Progenitor cell of endocrine pancreas (in vitro differentiated cells): ENCODE data around the gene EVA1B. TPM values are rescaled to one million over a fixed set of nuclear protein-coding genes. Genes with fewer than 3 reads are reported as not detected.

ENCODE experiments used
- DNase-seq: peaks from one replicate; pipeline ENCODE4 v3.0.0; 2021; ENCODE audit warnings: low spot score; ENCODE audit not compliant: unreplicated experiment
- H3K27ac Mint-ChIP-seq: 2 replicates; pipeline ENCODE4 v1.8.0; 2021; ENCODE audit warnings: mild to moderate bottlenecking, moderate library complexity, mixed read lengths
- H3K27me3 Mint-ChIP-seq: 2 replicates; pipeline ENCODE4 v1.8.0; 2021; ENCODE audit warnings: mixed read lengths
- H3K36me3 Mint-ChIP-seq: 2 replicates; pipeline ENCODE4 v1.8.0; 2022; ENCODE audit warnings: mixed read lengths; ENCODE audit not compliant: insufficient read depth
- H3K4me1 Mint-ChIP-seq: 2 replicates; pipeline ENCODE4 v1.8.0; 2021; ENCODE audit warnings: low read depth, mixed read lengths
- H3K4me3 Mint-ChIP-seq: 2 replicates; pipeline ENCODE4 v1.8.0; 2021; ENCODE audit warnings: low read depth, mild to moderate bottlenecking, moderate library complexity, mixed read lengths
- H3K9me3 Mint-ChIP-seq: 2 replicates; pipeline ENCODE4 v1.8.0; 2021; ENCODE audit warnings: low read depth, mixed read lengths
- total RNA-seq: library from RNA; stranded (reverse); gene quantifications from 2 replicates; pipeline ENCODE4 v1.2.1, GENCODE V29; 2021
- TF ChIP-seq, protein P1 (sequence below): fragments of 200-600 bp; sonication (generic); IDR thresholded peaks from one replicate; pipeline ENCODE4 v1.5.0; 2021; ENCODE audit warnings: antibody characterized with exemption, mild to moderate bottlenecking; ENCODE audit not compliant: unreplicated experiment

EVA1B gene
- total RNA-seq, 1 donor from 2014 or later: 11.8 TPM

DNA sequence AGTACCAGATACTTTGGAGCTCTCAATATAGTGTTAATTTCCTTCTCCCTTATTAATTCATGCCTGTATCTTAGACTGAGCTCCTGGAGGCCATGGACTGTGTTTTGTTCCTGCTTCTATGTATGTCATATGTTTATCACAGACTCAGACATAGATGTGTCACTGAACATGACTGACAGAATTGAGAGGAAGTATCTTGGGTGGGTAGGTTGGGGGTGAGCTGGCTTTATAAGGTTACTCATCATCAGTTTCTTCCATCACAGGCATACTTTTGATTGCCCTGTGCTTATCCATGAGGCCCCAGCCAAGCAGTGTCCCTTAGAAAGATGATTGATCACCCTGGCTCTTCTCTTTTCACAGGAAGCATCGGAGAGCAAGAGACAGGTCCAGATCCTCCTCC lies 22.9 kb downstream of the EVA1B start:
- H3K36me3 Mint-ChIP-seq: peaks cover 28% of the 10 kb centered on the region
- H3K27ac Mint-ChIP-seq: no peak overlapping the region
- H3K4me1 Mint-ChIP-seq: peaks cover 1% of the 10 kb centered on the region
- no peaks in the 10 kb centered on the region for H3K27me3 Mint-ChIP-seq
- no peaks in the 10 kb centered on the region for H3K9me3 Mint-ChIP-seq
- DNase-seq: no peak
- H3K4me3 Mint-ChIP-seq: no peak overlapping the region
- TF ChIP-seq, protein P1, sequence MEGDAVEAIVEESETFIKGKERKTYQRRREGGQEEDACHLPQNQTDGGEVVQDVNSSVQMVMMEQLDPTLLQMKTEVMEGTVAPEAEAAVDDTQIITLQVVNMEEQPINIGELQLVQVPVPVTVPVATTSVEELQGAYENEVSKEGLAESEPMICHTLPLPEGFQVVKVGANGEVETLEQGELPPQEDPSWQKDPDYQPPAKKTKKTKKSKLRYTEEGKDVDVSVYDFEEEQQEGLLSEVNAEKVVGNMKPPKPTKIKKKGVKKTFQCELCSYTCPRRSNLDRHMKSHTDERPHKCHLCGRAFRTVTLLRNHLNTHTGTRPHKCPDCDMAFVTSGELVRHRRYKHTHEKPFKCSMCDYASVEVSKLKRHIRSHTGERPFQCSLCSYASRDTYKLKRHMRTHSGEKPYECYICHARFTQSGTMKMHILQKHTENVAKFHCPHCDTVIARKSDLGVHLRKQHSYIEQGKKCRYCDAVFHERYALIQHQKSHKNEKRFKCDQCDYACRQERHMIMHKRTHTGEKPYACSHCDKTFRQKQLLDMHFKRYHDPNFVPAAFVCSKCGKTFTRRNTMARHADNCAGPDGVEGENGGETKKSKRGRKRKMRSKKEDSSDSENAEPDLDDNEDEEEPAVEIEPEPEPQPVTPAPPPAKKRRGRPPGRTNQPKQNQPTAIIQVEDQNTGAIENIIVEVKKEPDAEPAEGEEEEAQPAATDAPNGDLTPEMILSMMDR: no peak

DNA sequence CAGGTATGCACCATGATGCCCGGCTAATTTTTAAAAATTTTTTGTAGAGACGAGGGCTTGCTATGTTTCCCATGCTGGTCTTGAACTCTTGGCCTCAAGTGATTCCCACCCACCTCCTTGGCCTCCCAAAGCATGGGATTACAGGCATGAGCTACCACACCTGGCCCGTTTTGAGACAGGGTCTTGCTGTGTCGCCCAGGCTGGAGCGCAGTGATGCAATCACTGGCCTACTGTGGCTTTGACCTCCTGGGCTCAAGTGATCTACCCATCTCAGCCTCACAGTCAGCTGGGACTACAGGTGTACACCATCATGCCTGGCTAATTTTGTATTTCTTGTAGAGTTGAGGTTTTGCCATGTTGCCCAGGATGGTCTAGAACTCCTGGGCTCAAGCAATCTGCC lies 24.8 kb downstream of the EVA1B start:
- TF ChIP-seq, protein P1: no peak
- H3K36me3 Mint-ChIP-seq: peaks cover 31% of the 10 kb centered on the region
- H3K4me1 Mint-ChIP-seq: no peaks in the 10 kb centered on the region
- no peak overlapping the region for H3K27ac Mint-ChIP-seq
- H3K9me3 Mint-ChIP-seq: no peaks in the 10 kb centered on the region
- H3K27me3 Mint-ChIP-seq: no peaks in the 10 kb centered on the region
- no peak for DNase-seq
- H3K4me3 Mint-ChIP-seq: no peak overlapping the region

DNA sequence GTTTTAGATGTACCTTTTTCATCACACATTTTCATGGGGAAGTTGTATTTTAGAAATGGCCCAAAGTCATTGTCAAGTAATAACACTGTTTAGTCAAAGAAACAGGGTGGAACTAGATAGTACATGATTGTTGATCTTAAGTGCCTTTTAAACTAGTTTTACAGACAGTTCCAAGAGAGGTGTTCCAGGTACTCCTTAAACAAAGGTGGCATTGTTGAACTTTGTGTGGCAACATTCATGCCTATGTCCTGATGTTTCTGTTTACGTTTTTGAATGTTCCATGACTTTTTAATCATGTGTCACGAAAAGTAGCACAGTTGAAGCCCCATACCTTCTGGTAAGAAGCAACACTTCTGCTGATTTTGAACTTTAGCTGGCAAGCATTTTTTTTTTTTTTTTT lies 26.4 kb downstream of the EVA1B start:
- Mint-ChIP-seq H3K27ac (no peak overlapping the region), H3K9me3 (no peaks in the 10 kb centered on the region), H3K4me3 (no peak overlapping the region), H3K36me3 (peaks cover 28% of the 10 kb centered on the region), H3K27me3 (no peaks in the 10 kb centered on the region), H3K4me1 (no peaks in the 10 kb centered on the region)
- DNase-seq: no peak
- TF ChIP-seq, protein P1: no peak

DNA sequence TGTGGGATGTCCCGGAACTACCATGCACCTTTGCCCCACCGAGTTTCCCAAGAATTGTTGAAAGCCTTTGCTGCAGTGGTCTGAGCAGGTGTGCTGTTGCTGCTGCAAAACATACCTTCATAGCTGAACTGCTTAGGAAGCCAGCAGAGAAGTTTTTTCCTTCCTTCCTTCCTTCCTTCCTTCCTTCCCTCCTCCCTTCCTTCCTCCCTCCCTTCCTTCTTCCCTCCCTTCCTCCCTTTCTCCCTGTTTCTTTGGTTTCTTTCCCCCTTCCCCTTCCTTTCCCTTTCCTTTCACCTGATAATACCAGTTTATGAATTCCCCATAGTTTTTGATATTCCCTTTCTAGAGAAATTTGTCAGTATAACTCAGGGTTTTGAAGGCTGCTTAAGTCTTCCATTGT lies 28.1 kb downstream of the EVA1B start:
- no peaks in the 10 kb centered on the region for H3K27me3 Mint-ChIP-seq
- H3K27ac Mint-ChIP-seq: no peak overlapping the region
- TF ChIP-seq, protein P1: no peak
- H3K4me3 Mint-ChIP-seq: no peak overlapping the region
- no peak for DNase-seq
- peaks cover 28% of the 10 kb centered on the region for H3K36me3 Mint-ChIP-seq
- peaks cover 2% of the 10 kb centered on the region for H3K4me1 Mint-ChIP-seq
- no peaks in the 10 kb centered on the region for H3K9me3 Mint-ChIP-seq

DNA sequence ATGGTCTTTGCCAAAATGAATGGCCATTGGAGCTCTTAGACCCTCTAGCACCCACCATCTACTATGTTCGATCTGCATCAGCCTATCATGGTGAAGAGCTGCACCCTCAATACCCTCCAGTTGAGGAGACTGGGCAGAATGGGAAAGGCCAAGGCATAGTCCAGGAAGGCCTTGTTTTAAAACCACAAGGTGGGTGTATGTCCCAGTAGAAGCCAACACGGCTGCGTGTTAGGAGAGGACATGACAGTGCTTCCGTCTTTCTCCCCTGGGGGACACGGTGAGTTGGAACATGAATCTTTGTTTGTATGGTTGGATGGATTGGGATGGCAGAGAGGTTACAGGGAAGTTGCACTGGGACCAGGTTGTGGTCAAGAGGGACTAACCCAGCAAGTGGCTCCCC lies 35.9 kb downstream of the EVA1B start:
- H3K4me3 Mint-ChIP-seq: no peak overlapping the region
- TF ChIP-seq, protein P1: no peak
- no peak overlapping the region for H3K27ac Mint-ChIP-seq

More for the DNA sequence above, 35.9 kb downstream of the EVA1B start:
- no peaks in the 10 kb centered on the region for H3K9me3 Mint-ChIP-seq
- H3K36me3 Mint-ChIP-seq: peaks cover 30% of the 10 kb centered on the region
- peaks cover 3% of the 10 kb centered on the region for H3K4me1 Mint-ChIP-seq
- H3K27me3 Mint-ChIP-seq: no peaks in the 10 kb centered on the region
- DNase-seq: no peak
